ENCODE results near the gene ZNF415. TPM values are rescaled to one million over a fixed set of nuclear protein-coding genes. Genes with fewer than 3 reads are reported as not detected.

Gene ZNF415
- total and polyA plus RNA-seq, 9 of the 15 experiments (the other 6 are each of a cell fraction or from before 2014, with no cell fraction given): 0.06 to 0.82 (median 0.14) TPM; not detected in 2

DNA sequence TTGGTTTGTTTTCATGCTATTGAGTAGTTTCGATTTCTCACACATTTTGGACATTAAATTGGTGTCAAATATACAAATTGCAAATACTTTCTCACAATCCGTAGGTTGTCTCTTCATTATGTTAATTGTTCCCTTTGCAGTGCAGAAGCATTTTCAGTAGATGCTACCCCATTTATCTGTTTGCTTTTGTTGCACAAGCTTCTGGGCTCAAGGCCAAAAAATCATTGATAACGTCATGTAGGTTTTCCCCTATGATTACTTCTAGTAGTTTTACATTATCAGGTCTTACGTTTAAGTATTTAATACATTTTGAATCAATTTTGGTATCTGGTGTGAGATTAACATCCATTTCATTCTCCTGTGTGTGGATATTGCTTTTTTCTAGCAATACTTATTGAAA lies 40.2 kb upstream of the ZNF415 start:
- intact Hi-C loops (cut with micrococcal nuclease): no loop called here

DNA sequence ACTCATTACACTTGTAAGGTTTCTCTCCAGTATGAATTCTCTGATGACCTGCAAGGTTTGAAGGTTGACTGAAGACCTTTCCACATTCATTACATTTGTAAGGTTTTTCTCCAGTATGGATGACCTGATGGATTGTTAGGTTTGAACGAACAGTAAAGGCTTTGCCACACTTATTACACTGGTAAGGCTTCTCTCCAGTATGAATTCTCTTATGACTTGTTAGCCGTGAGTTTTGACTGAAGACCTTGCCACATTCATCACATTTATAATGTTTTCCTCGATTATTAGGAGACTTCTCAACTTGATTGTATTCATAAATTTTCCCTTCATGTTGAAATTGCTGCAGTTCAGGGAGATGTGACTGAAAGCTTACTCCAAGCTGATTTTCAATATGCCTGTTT lies 33.0 kb upstream of the ZNF415 start:
- ChIA-PET POLR2A (no interaction called here), CTCF (ENCODE audit: low intra/inter-chr PET ratio) (no interaction called here)
- Histone ChIP-seq H3K27ac (ENCODE audit: extremely low read depth, low read depth, low read length) (no peak overlapping the region), H3K36me3 (ENCODE audit: control insufficient read depth, insufficient read depth, low read length) (no peaks in the 10 kb centered on the region; the same call in 2 of the 3 replicates), H4K20me1 (replicated peaks; ENCODE audit: control insufficient read depth, insufficient read depth, low read length) (no peaks in the 10 kb centered on the region), H3K9ac (ENCODE audit: insufficient read depth in 1 of 2, low read depth in 2 of 2, low read length in 2 of 2) (no peak overlapping the region), H2AFZ (ENCODE audit: low read depth, low read length) (no peak overlapping the region), H3K4me3 (no peak overlapping the region), H3K79me2 (ENCODE audit: control insufficient read depth, insufficient read depth, low read length) (no peaks in the 10 kb centered on the region), H3K27me3 (ENCODE audit: control insufficient read depth in 2 of 2, insufficient read depth in 2 of 2, low read length in 2 of 2) (no peaks in the 10 kb centered on the region), H3K4me2 (ENCODE audit: insufficient read depth, low read length) (no peak overlapping the region), H3K9me3 (replicated peaks; ENCODE audit: control insufficient read depth, insufficient read depth, low read depth, low read length) (peaks cover 20% of the 10 kb centered on the region), H3K9me1 (ENCODE audit: control insufficient read depth, insufficient read depth, low read length) (no peaks in the 10 kb centered on the region), H3K4me1 (replicated peaks in 1 of 2; ENCODE audit: control insufficient read depth in 2 of 2, insufficient read depth in 2 of 2, low read length in 2 of 2) (no peaks in the 10 kb centered on the region; a peak in 1 of 5 replicates)
- no peak for ATAC-seq
- 0 out of 2 replicates have a peak, but pooled peaks have one; percentile 44 for TF ChIP-seq TRIM28 (IDR thresholded peaks at IDR 0.05)
- TF ChIP-seq ZNF274 (IDR thresholded peaks at IDR 0.05; ENCODE audit: borderline replicate concordance, low read depth, low read length): peak; percentile 98
- no peak for TF ChIP-seq PHTF2 (CRISPR knock-in tag; IDR thresholded peaks at IDR 0.05)
- DNase-seq (ENCODE audit: extremely low read depth in 1 of 4, low spot score in 3 of 4): no peak
- in situ Hi-C loops (cut with MboI) (no loop called here), intact Hi-C loops (cut with micrococcal nuclease) (no loop called here)
- FAIRE-seq: no peak
- BruUV-seq (replicated peaks): no TSS peak
- 4% methylated on average over 3 of the region's 3 CpGs for WGBS (ENCODE audit: insufficient coverage, low coverage, missing lambda C conversion rate)

More for the DNA sequence above, 40.2 kb upstream of the ZNF415 start:
- Histone ChIP-seq H2AFZ (ENCODE audit: low read depth, low read length) (no peak overlapping the region), H3K27ac (ENCODE audit: extremely low read depth, low read depth, low read length) (no peak overlapping the region), H3K4me1 (replicated peaks in 1 of 2; ENCODE audit: control insufficient read depth in 2 of 2, insufficient read depth in 2 of 2, low read length in 2 of 2) (no peaks in the 10 kb centered on the region), H3K27me3 (ENCODE audit: control insufficient read depth in 2 of 2, insufficient read depth in 2 of 2, low read length in 2 of 2) (no peaks in the 10 kb centered on the region), H3K4me2 (ENCODE audit: insufficient read depth, low read length) (no peak overlapping the region), H3K9me3 (replicated peaks; ENCODE audit: control insufficient read depth, insufficient read depth, low read depth, low read length) (no peaks in the 10 kb centered on the region; the same call in none of the 2 replicates), H3K79me2 (ENCODE audit: control insufficient read depth, insufficient read depth, low read length) (no peaks in the 10 kb centered on the region), H3K36me3 (ENCODE audit: control insufficient read depth, insufficient read depth, low read length) (no peaks in the 10 kb centered on the region), H4K20me1 (replicated peaks; ENCODE audit: control insufficient read depth, insufficient read depth, low read length) (no peaks in the 10 kb centered on the region), H3K4me3 (no peak overlapping the region), H3K9ac (ENCODE audit: insufficient read depth in 1 of 2, low read depth in 2 of 2, low read length in 2 of 2) (no peak overlapping the region), H3K9me1 (ENCODE audit: control insufficient read depth, insufficient read depth, low read length) (no peaks in the 10 kb centered on the region)
- ChIA-PET CTCF (ENCODE audit: low intra/inter-chr PET ratio) (no interaction called here), POLR2A (no interaction called here)
- TF ChIP-seq ZNF445 (CRISPR knock-in tag; IDR thresholded peaks at IDR 0.05; ENCODE audit: low read depth) (no peak), FOXA3 (CRISPR knock-in tag; conservative IDR thresholded peaks at IDR 0.05 in 1 of 2, IDR thresholded peaks at IDR 0.05 in 1 of 2) (0 out of 4 replicates have a peak, but pooled peaks of 1 of the 2 experiments have one; percentile 31), CEBPB (tag; IDR thresholded peaks at IDR 0.05) (peak; percentile 83), NFIC (IDR thresholded peaks at IDR 0.05) (peak; percentile 86)
- TF ChIP-seq, protein P1, sequence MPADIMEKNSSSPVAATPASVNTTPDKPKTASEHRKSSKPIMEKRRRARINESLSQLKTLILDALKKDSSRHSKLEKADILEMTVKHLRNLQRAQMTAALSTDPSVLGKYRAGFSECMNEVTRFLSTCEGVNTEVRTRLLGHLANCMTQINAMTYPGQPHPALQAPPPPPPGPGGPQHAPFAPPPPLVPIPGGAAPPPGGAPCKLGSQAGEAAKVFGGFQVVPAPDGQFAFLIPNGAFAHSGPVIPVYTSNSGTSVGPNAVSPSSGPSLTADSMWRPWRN (IDR thresholded peaks at IDR 0.05; ENCODE audit: low read depth): no peak
- in situ Hi-C loops (cut with MboI): no loop called here
- DNase-seq (ENCODE audit: extremely low read depth in 1 of 4, low spot score in 3 of 4) (peak in 1 of 4 experiments; percentile 19), FAIRE-seq (no peak), ATAC-seq (no peak)
- BruUV-seq (replicated peaks): no TSS peak
- WGBS (ENCODE audit: insufficient coverage, low coverage, missing lambda C conversion rate): 0% methylated on average over 4 of the region's 4 CpGs

All from K562 (cell line).